GM12801 (cell line): ENCODE results near the gene KRT9.

ENCODE experiments used
- TF ChIP-seq, protein P1 (sequence below): IDR thresholded peaks from one replicate; pipeline ENCODE4 v1.5.1; 2011; ENCODE audit warnings: control low read depth; ENCODE audit not compliant: insufficient read length; ENCODE audit errors: extremely low read depth

Gene KRT9

DNA sequence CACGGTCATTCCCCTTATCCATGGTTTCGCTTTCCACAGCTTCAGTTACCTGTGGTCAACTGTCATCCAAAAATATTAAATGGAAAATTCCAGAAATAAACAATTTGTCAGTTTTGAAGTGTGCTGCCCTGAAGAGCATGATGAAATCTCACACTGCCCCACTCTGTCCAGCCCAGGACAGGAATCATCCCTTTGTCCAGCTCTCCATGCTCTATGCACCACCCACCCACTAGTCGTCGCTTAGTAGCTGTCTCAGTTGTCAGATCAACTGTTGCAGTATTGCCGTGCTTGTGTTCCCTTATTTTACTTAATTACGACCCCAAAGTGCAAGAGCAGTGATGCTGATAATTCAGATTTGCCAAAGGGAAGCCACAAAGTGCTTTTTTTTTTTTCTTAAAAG lies 10.3 kb downstream of the KRT9 start:
- TF ChIP-seq, protein P1, sequence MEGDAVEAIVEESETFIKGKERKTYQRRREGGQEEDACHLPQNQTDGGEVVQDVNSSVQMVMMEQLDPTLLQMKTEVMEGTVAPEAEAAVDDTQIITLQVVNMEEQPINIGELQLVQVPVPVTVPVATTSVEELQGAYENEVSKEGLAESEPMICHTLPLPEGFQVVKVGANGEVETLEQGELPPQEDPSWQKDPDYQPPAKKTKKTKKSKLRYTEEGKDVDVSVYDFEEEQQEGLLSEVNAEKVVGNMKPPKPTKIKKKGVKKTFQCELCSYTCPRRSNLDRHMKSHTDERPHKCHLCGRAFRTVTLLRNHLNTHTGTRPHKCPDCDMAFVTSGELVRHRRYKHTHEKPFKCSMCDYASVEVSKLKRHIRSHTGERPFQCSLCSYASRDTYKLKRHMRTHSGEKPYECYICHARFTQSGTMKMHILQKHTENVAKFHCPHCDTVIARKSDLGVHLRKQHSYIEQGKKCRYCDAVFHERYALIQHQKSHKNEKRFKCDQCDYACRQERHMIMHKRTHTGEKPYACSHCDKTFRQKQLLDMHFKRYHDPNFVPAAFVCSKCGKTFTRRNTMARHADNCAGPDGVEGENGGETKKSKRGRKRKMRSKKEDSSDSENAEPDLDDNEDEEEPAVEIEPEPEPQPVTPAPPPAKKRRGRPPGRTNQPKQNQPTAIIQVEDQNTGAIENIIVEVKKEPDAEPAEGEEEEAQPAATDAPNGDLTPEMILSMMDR, result no peak

DNA sequence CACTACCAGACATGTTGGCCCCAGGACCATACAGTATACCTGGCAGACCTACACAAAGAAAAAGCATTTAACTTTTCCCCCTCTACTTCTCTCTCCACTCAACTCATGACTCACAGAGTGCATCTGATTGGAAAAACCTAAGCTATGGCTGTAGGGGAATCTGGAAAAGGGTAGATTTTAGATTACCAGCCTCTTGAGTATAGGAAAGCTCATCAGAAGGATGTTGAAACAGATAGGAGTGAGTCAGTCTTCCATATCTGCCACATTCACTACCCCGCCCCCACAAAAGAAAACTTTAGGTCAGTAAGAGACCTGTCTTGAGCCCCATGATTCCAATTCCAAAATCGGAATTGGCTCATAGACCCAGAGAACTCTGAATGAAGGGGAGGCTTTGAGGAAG lies 12.3 kb downstream of the KRT9 start:
- TF ChIP-seq, protein P1, result no peak

DNA sequence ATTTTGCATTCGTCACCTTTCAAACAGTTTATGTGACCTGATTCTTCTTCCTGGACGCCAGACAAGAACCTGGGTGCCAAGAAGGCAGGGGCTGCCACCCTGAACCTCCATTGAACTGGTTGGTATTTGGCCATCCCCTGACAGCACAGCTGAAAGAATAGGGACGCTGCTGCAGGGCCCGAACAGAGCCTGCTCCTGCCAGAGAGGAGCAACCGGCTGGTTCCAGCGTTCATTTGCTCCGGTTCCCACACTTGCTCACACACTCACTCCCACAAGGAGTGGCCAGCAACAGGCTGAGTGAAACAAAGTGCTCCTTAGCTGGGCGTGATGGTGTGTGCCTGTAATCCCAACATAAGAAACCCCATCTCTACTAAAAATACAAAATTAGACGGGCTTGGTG lies 14.9 kb downstream of the KRT9 start:
- TF ChIP-seq, protein P1, result no peak

DNA sequence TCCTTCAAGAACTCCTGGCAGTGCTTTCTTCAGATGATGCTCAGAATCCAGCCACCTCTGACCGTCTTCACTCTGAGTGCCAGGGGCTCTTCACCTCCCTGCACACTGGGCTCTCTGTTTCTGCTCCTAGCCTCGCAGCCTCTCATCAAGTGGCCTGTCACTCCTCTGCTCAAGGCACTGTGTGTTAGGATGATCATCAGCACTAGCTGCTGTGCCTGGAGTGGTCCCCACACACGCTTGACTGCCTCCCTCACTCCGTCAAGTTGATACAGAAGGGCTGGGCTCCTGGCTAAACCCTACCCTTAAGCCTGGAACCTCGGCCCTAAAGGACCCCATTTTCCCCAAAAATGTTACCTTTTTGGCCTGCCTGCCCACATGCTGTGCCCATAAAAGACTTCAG lies 15.6 kb downstream of the KRT9 start:
- TF ChIP-seq, protein P1, result no peak

DNA sequence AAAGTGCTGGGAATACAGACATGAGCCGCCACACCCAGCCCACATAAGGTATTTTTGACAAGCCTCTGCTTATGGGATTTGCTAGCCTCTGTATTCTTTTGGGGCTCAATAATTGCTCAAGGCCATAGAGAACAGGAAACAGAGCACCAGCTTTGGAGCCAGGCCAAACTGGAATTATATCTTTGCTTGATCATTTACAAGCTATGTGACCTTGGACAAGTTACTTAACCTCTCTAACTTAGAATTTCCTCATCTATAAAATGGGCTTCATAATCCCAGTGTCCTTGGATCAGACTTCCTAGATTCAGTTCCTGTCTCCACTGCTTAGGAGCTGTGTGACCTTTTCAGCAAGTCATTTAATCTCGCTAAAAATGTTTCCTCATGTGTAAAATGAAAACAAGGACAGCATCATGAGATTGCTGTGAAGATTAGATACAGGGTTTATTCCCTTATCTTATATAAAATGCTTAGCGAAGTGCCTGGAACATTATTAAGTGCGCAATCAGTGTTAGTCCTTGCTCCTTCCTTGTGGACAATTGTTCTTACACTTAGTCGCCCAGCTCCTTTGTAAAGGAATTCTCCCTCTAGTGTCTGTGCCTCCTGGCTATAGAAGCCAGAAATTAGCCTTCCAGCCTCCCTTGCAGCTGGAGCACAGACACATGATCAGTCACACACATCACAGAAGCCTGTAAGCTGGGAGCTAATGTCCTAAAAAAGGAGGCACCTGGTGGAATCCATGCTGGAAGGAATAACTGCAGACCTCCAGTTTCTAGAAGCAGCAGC lies 16.6 kb downstream of the KRT9 start:
- TF ChIP-seq, protein P1, result no peak

DNA sequence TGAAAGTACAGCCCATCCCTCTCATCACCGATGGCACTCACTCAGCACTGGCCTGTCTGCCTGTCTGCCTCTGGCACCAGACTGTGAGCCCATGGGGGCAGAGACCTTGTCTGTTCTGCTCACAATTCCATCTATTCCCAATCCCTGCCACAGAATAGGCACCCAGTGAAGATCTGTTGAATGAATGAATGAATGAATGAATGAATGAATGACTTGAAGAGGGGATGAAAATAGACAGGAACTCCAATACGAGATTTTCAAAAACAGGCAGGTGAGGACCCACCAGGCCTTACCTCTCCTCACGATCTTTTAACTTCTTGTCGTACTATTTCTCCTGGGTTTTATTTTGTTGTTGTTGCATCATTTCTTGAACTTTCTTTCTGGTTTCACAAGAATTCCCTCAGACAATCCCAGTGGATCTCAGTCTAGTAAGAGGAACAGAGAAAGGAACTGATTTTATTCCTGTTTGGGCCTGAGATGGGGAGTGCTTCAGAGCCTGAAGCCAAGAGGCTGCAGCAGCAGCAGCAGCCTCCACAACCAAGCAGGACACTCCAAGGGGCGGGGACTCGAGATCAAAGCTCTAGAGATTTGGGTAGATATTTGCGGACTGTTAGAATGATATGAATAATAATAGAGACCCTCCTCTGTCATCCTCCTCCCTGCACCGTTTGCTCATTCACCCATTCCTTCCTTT lies 17.7 kb downstream of the KRT9 start:
- TF ChIP-seq, protein P1, result no peak

DNA sequence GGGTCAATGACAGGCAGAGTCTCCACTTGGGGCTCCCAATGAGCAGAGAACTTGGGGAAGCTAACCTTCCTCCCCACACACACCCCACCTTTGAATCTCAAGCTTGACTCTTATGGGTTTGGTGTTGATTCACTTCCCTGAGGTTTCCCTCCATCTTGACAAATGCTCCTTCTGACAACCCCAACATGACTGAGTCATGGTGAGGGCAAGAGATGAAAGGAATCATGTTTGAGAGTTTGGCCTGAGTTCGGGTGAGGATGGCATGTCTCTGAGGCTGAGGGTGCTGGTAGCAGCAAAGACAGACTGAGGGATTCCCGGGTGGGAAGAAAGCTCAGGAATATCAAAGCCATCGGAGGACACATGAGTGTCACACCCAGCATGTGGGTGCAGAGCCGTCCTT lies 18.7 kb downstream of the KRT9 start:
- TF ChIP-seq, protein P1, result no peak
